GM18517 (cell line): ENCODE measurements around the gene CGNL1.

Experiments used
- ATAC-seq: cut with Tn5 transposase; IDR thresholded peaks from one replicate; pipeline ENCODE4 v1.9.1; 2021; ENCODE audit warnings: mild to moderate bottlenecking, moderate library complexity; ENCODE audit not compliant: unreplicated experiment

CGNL1 gene

GRCh38 chr15:57495041-57495440 lies 118.7 kb downstream of the CGNL1 start:
- ATAC-seq, result no peak

- ATAC-seq, result no peak
These were observed 119.4 kb downstream of the CGNL1 start for GRCh38 chr15:57495554-57496165.

GRCh38 chr15:57496594-57496945 lies 120.3 kb downstream of the CGNL1 start:
- ATAC-seq, result no peak

GRCh38 chr15:57496946-57497869 lies 120.9 kb downstream of the CGNL1 start:
- ATAC-seq, result no peak

- no peak for ATAC-seq
These were observed 124.0 kb downstream of the CGNL1 start for GRCh38 chr15:57500256-57500655.

- no peak for ATAC-seq
These were observed 124.8 kb downstream of the CGNL1 start for GRCh38 chr15:57500979-57501576.

- no peak for ATAC-seq
These were observed 125.8 kb downstream of the CGNL1 start for GRCh38 chr15:57502116-57502515.

GRCh38 chr15:57503051-57503702 lies 126.9 kb downstream of the CGNL1 start:
- ATAC-seq, result no peak

GRCh38 chr15:57503911-57504598 lies 127.8 kb downstream of the CGNL1 start:
- ATAC-seq, result no peak

- ATAC-seq, result no peak
These were observed 128.3 kb downstream of the CGNL1 start for GRCh38 chr15:57504599-57504940.

- no peak for ATAC-seq
These were observed 128.9 kb downstream of the CGNL1 start for GRCh38 chr15:57505056-57505715.

GRCh38 chr15:57505949-57506391 lies 129.7 kb downstream of the CGNL1 start:
- no peak for ATAC-seq

GRCh38 chr15:57506422-57506821 lies 130.1 kb downstream of the CGNL1 start:
- ATAC-seq, result no peak

- no peak for ATAC-seq
These were observed 130.8 kb downstream of the CGNL1 start for GRCh38 chr15:57507111-57507510.

- ATAC-seq, result no peak
These were observed 132.8 kb downstream of the CGNL1 start for GRCh38 chr15:57509126-57509525.

- no peak for ATAC-seq
These were observed 133.7 kb downstream of the CGNL1 start for GRCh38 chr15:57509965-57510364.

GRCh38 chr15:57510647-57511046 lies 134.3 kb downstream of the CGNL1 start:
- no peak for ATAC-seq

- no peak for ATAC-seq
These were observed 140.2 kb downstream of the CGNL1 start for GRCh38 chr15:57516327-57517029.

GRCh38 chr15:57517030-57517671 lies 140.8 kb downstream of the CGNL1 start:
- no peak for ATAC-seq
